AG10803 (cell line): ENCODE measurements around the gene VILL.

Experiments
- DNase-seq: peaks from one replicate; pipeline ENCODE4 v3.0.0; 2010; ENCODE audit warnings: low read depth
- H3K4me3 ChIP-seq: 2 replicates; pipeline ENCODE4 v1.5.1; 2011; ENCODE audit warnings: mild to moderate bottlenecking, low read length, control low read depth
- CTCF ChIP-seq: conservative IDR thresholded peaks from 2 replicates; pipeline ENCODE4 v1.5.1; 2011; ENCODE audit warnings: mild to moderate bottlenecking, low read length, control low read depth, inconsistent platforms

Gene VILL

GRCh38 chr3:37990527-37990926, at the start of gene VILL:
Gene VILL, plus strand, starts transcription at chr3:37990786. Its CDS starts 2,887 bp downstream, at chr3:37993673.
- no peak within 1 kb of the TSS for H3K4me3 ChIP-seq
- no peak for TF ChIP-seq CTCF
- no peak for DNase-seq

- no peak overlapping the region for H3K4me3 ChIP-seq
- no peak for TF ChIP-seq CTCF
- DNase-seq: no peak
Measured at GRCh38 chr3:37941608-37942508, 48.7 kb upstream of the VILL start.

GRCh38 chr3:37942646-37943045, 47.9 kb upstream of the VILL start:
- DNase-seq: no peak

GRCh38 chr3:37943126-37943525, 47.5 kb upstream of the VILL start:
- TF ChIP-seq CTCF: no peak
- DNase-seq: no peak
- H3K4me3 ChIP-seq: no peak overlapping the region

More at GRCh38 chr3:37942646-37943045, 47.9 kb upstream of the VILL start:
- no peak for TF ChIP-seq CTCF
- no peak overlapping the region for H3K4me3 ChIP-seq

GRCh38 chr3:37943631-37944314, 46.8 kb upstream of the VILL start:
- TF ChIP-seq CTCF: no peak
- no peak overlapping the region for H3K4me3 ChIP-seq
- DNase-seq: no peak

GRCh38 chr3:37944391-37944842, 46.2 kb upstream of the VILL start:
- no peak overlapping the region for H3K4me3 ChIP-seq
- DNase-seq: no peak
- no peak for TF ChIP-seq CTCF
